GM23248 (cell line): Measurements from ENCODE around the gene RANBP9.

Experiments used
- EZH2 ChIP-seq: fragments of 200-600 bp; sonication (generic); IDR thresholded peaks from 2 replicates; pipeline ENCODE4 v1.6.1; 2018; ENCODE audit warnings: antibody characterized with exemption, mild to moderate bottlenecking; ENCODE audit not compliant: insufficient read depth, poor library complexity, severe bottlenecking
- EZH2phosphoT487 ChIP-seq: fragments of 200-600 bp; sonication (generic); IDR thresholded peaks from 2 replicates; pipeline ENCODE4 v1.6.1; 2018; ENCODE audit warnings: antibody characterized with exemption, moderate library complexity, mild to moderate bottlenecking, low read depth; ENCODE audit not compliant: insufficient read depth

- no peak for TF ChIP-seq EZH2
- no peak for TF ChIP-seq EZH2phosphoT487
Observed at GRCh38 chr6:13577926-13578325, 133.7 kb downstream of the RANBP9 start.
